Suprapubic skin (tissue), 3 donors: ENCODE measurements around the gene GPC1.

Experiments used
- EP300 ChIP-seq: sonication (generic); formaldehyde crosslinking; IDR thresholded peaks from one replicate; pipeline ENCODE4 v1.6.1; 2017; ENCODE audit warnings: antibody characterized with exemption
- POLR2A ChIP-seq, 2 donors: fragments of 450-650 bp; IDR thresholded peaks; one replicate each; pipeline ENCODE4 v1.6.1; 2017; ENCODE audit warnings: antibody characterized with exemption in 2 of 2, mild to moderate bottlenecking in 2 of 2, moderate library complexity in 2 of 2
- TF ChIP-seq, protein P1 (sequence below), 2 donors: fragments of 200-600 bp in 1 of 2; fragments of 450-650 bp in 1 of 2; sonication (generic) in 1 of 2; IDR thresholded peaks; one replicate each; pipeline ENCODE4 v1.5.1; 2016 to 2019; ENCODE audit warnings: antibody characterized with exemption in 2 of 2, mild to moderate bottlenecking in 1 of 2, moderate library complexity in 1 of 2

DNA sequence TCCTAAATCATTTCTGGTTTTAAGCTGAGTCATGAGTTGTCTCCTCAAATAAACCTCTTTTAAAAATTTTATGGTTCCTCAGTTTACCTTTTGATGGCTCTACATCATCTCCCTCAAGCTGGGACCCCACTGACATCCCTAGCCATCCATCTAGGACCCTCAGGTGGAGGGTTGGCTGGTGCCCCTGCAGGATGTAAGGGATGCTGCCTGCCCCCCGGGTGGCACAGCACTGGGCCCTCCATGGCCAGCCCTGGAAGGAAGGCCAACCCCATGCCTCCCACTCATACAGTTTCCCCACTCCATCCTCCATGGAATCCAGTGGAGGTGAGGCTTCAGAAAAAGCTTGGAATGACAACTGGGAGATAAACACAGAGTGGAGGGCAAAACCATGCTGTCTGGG is 17.2 kb upstream of the GPC1 start:
- TF ChIP-seq POLR2A (IDR thresholded peaks at IDR 0.05) (no peak), EP300 (no peak)
- TF ChIP-seq, protein P1, sequence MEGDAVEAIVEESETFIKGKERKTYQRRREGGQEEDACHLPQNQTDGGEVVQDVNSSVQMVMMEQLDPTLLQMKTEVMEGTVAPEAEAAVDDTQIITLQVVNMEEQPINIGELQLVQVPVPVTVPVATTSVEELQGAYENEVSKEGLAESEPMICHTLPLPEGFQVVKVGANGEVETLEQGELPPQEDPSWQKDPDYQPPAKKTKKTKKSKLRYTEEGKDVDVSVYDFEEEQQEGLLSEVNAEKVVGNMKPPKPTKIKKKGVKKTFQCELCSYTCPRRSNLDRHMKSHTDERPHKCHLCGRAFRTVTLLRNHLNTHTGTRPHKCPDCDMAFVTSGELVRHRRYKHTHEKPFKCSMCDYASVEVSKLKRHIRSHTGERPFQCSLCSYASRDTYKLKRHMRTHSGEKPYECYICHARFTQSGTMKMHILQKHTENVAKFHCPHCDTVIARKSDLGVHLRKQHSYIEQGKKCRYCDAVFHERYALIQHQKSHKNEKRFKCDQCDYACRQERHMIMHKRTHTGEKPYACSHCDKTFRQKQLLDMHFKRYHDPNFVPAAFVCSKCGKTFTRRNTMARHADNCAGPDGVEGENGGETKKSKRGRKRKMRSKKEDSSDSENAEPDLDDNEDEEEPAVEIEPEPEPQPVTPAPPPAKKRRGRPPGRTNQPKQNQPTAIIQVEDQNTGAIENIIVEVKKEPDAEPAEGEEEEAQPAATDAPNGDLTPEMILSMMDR (IDR thresholded peaks at IDR 0.05) = no peak
